ENCODE results near the gene GAGE12D.
"Not testable (repeated sequence)": the region's sequence is repeated elsewhere in the genome, so short reads cannot be mapped to it uniquely, and the experiment has no call there.

GAGE12D gene, protein sequence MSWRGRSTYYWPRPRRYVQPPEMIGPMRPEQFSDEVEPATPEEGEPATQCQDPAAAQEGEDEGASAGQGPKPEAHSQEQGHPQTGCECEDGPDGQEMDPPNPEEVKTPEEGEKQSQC

DNA sequence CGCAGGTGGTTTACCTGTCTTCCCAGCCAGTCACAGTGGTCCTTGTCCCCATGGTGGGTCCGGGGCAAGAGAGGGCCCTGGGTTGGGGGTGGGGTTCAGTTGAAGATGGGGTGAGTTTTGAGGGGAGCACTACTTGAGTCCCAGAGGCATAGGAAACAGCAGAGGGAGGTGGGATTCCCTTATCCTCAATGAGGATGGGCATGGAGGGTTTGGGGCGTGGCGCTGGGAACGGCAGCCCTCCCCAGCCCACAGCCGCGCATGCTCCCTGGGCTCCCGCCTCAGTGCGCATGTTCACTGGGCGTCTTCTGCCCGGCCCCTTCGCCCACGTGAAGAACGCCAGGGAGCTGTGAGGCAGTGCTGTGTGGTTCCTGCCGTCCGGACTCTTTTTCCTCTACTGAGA is at the start of gene GAGE12D:
Gene GAGE12D, plus strand, starts transcription at position 301 of the 400 bp plus-strand sequence. CDS start 1,155 bp downstream, outside the sequence.
- not testable (repeated sequence) for DNase-seq

DNA sequence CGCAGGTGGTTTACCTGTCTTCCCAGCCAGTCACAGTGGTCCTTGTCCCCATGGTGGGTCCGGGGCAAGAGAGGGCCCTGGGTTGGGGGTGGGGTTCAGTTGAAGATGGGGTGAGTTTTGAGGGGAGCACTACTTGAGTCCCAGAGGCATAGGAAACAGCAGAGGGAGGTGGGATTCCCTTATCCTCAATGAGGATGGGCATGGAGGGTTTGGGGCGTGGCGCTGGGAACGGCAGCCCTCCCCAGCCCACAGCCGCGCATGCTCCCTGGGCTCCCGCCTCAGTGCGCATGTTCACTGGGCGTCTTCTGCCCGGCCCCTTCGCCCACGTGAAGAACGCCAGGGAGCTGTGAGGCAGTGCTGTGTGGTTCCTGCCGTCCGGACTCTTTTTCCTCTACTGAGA is 9.7 kb upstream of the GAGE12D start, which contains the start of gene GAGE12C:
Gene GAGE12C, plus strand, starts transcription at position 301 of the 400 bp plus-strand sequence. CDS start 1,155 bp downstream, outside the sequence.
- not testable (repeated sequence) for DNase-seq

DNA sequence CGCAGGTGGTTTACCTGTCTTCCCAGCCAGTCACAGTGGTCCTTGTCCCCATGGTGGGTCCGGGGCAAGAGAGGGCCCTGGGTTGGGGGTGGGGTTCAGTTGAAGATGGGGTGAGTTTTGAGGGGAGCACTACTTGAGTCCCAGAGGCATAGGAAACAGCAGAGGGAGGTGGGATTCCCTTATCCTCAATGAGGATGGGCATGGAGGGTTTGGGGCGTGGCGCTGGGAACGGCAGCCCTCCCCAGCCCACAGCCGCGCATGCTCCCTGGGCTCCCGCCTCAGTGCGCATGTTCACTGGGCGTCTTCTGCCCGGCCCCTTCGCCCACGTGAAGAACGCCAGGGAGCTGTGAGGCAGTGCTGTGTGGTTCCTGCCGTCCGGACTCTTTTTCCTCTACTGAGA is 9.5 kb downstream of the GAGE12D start, which contains the start of gene GAGE12E:
Gene GAGE12E, plus strand, starts transcription at position 301 of the 400 bp plus-strand sequence. CDS start 1,155 bp downstream, outside the sequence.
- not testable (repeated sequence) for DNase-seq

DNA sequence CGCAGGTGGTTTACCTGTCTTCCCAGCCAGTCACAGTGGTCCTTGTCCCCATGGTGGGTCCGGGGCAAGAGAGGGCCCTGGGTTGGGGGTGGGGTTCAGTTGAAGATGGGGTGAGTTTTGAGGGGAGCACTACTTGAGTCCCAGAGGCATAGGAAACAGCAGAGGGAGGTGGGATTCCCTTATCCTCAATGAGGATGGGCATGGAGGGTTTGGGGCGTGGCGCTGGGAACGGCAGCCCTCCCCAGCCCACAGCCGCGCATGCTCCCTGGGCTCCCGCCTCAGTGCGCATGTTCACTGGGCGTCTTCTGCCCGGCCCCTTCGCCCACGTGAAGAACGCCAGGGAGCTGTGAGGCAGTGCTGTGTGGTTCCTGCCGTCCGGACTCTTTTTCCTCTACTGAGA is 19.0 kb downstream of the GAGE12D start, which contains the start of gene GAGE12F:
Gene GAGE12F, plus strand, starts transcription at position 301 of the 400 bp plus-strand sequence. CDS start 1,155 bp downstream, outside the sequence.
- DNase-seq, result not testable (repeated sequence)

DNA sequence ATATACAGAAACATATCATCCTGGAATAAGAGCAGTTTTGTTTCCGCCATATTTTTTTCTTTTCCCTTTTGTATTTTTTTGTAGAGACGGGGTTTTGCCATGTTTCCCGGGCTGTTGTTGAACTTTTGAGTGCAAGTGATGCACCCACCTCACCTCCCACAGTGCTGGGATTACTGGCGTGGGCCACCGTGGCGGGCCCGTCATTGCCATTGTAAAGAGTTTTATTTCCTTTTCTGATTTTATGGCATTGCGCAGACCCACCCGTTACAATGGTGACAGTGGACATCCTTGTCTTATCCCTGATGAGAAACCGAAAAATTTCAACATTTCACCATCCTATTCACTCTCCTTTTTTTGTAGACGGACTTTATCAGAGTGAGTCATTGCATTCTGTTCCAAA is 27.2 kb downstream of the GAGE12D start:
- not testable (repeated sequence) for DNase-seq

DNA sequence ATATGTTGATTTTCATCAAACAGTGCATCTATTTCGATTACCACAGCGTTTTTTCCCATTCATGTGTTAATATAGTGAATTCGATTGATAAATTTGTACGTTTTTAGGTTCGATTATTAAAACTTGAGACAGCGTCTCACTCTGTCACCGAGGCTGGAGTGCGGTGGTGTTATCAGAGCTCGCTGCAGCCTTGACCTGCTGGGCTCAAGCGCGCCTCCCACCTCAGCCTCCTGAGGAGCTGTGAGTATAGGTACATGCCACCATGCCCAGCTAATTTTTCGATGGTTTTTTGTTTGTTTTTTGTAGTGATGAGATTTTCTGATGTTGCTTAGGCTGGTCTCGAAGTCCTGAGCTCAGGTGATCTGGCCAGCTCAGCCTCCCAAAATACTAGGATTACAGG is 27.6 kb downstream of the GAGE12D start:
- not testable (repeated sequence) for DNase-seq

DNA sequence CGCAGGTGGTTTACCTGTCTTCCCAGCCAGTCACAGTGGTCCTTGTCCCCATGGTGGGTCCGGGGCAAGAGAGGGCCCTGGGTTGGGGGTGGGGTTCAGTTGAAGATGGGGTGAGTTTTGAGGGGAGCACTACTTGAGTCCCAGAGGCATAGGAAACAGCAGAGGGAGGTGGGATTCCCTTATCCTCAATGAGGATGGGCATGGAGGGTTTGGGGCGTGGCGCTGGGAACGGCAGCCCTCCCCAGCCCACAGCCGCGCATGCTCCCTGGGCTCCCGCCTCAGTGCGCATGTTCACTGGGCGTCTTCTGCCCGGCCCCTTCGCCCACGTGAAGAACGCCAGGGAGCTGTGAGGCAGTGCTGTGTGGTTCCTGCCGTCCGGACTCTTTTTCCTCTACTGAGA is 28.6 kb downstream of the GAGE12D start, which contains the start of gene GAGE12G:
Gene GAGE12G, plus strand, starts transcription at position 301 of the 400 bp plus-strand sequence. CDS start 1,155 bp downstream, outside the sequence.
- DNase-seq, result not testable (repeated sequence)

DNA sequence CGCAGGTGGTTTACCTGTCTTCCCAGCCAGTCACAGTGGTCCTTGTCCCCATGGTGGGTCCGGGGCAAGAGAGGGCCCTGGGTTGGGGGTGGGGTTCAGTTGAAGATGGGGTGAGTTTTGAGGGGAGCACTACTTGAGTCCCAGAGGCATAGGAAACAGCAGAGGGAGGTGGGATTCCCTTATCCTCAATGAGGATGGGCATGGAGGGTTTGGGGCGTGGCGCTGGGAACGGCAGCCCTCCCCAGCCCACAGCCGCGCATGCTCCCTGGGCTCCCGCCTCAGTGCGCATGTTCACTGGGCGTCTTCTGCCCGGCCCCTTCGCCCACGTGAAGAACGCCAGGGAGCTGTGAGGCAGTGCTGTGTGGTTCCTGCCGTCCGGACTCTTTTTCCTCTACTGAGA is 38.1 kb downstream of the GAGE12D start, which contains the start of gene GAGE12H:
Gene GAGE12H, plus strand, starts transcription at position 301 of the 400 bp plus-strand sequence. CDS start 1,155 bp downstream, outside the sequence.
- DNase-seq, result not testable (repeated sequence)

DNA sequence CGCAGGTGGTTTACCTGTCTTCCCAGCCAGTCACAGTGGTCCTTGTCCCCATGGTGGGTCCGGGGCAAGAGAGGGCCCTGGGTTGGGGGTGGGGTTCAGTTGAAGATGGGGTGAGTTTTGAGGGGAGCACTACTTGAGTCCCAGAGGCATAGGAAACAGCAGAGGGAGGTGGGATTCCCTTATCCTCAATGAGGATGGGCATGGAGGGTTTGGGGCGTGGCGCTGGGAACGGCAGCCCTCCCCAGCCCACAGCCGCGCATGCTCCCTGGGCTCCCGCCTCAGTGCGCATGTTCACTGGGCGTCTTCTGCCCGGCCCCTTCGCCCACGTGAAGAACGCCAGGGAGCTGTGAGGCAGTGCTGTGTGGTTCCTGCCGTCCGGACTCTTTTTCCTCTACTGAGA is 47.7 kb downstream of the GAGE12D start, which contains the start of gene GAGE2A:
Gene GAGE2A, plus strand, starts transcription at position 301 of the 400 bp plus-strand sequence. CDS start 1,155 bp downstream, outside the sequence.
- not testable (repeated sequence) for DNase-seq

DNA sequence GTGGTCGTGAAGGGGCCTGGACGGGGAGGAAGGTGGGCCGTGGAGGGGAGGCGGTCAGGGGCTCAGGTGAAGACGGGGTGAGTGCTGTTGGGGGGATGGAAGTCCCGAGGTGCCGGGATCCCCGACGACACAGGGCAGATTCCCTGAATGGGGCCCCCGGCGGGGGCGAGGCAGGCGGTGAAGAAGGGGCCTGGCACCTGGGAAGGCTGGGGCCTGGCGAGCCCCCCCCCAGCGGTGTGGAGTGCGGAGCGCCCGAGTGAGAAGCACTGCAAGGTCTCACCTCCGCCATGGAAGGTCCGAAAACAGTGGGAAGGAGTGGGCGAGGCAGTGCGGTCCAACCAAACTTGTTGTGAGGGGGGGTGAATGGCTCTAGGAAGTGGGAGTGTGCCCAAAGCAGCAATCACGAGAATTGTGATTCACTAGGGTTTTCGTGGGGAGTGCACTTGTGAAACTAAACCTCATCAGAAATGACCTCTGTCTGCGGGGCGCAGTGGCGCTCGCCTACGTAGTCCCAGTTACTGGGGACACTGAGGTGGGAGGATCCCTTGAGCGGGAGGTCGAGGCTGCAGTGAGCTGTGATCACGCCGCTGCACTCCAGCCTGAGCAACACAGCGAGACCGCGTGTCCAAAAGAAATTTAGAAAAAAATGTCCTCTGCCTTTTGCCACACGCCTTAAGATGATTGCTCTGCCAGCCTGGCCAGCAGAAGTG is 48.4 kb downstream of the GAGE12D start:
- DNase-seq, result not testable (repeated sequence)

DNA sequence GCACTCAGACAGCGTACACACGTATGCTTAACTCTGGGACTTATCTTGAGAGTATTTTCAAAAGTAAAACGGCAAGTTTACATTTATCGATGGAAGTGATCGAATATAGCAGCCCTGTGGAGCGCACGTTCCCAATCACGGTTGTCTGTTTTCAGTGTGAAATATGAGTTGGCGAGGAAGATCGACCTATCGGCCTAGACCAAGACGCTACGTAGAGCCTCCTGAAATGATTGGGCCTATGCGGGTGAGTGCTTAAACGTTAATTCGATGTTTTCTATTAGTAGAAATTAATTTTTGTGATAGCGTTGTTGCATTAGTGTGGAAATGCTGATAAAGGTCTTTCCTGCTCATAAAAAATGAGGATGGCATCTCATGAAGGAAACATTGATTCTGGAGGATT is 49.0 kb downstream of the GAGE12D start:
- DNase-seq, result not testable (repeated sequence)

Data from cerebellar nuclear complex (tissue), 1 donor.